Measurements from ENCODE around the gene RILPL1.

RILPL1 gene

DNA sequence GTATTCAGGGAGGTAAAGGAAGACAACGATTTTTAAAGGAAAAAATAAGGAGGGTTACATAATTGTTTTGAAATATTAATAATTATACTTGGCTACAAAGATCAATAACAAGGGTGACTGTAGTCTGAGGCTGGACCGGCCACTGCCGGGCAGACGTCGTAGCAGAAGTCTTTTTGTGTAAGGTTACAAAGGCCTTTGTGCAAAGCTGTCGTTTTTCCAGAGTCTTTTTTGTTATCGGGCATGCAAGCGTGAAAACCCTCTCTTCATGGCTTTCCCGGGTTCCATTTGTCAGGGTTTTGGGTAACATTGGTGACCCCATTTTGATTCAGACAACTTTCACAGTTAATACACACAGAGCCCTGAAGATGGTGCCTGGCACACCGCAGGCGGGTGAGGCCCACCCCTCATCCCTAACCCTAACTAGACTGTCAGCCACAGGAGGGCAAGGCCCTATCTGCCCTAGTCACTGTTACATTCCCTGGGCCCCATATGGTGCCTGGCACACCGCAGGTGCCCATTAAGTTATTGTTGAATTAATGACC, 31.3 kb downstream of the RILPL1 start:
- H3K4me2 ChIP-seq = no peak overlapping the region
- TF ChIP-seq, protein P1, sequence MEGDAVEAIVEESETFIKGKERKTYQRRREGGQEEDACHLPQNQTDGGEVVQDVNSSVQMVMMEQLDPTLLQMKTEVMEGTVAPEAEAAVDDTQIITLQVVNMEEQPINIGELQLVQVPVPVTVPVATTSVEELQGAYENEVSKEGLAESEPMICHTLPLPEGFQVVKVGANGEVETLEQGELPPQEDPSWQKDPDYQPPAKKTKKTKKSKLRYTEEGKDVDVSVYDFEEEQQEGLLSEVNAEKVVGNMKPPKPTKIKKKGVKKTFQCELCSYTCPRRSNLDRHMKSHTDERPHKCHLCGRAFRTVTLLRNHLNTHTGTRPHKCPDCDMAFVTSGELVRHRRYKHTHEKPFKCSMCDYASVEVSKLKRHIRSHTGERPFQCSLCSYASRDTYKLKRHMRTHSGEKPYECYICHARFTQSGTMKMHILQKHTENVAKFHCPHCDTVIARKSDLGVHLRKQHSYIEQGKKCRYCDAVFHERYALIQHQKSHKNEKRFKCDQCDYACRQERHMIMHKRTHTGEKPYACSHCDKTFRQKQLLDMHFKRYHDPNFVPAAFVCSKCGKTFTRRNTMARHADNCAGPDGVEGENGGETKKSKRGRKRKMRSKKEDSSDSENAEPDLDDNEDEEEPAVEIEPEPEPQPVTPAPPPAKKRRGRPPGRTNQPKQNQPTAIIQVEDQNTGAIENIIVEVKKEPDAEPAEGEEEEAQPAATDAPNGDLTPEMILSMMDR (conservative IDR thresholded peaks at IDR 0.05; ENCODE audit: low read depth, low read length) = no peak
- no peaks in the 10 kb centered on the region for H3K27me3 ChIP-seq (ENCODE audit: insufficient read depth, low read depth)
- H2AFZ ChIP-seq (ENCODE audit: low read depth) = no peak overlapping the region
- H3K4me1 ChIP-seq (ENCODE audit: low read depth, poor library complexity, severe bottlenecking) = no peaks in the 10 kb centered on the region
- H3K36me3 ChIP-seq (ENCODE audit: insufficient read depth) = no peaks in the 10 kb centered on the region
- no peaks in the 10 kb centered on the region for H3K79me2 ChIP-seq (ENCODE audit: insufficient read depth, low read depth)
- no peaks in the 10 kb centered on the region for H4K20me1 ChIP-seq (ENCODE audit: insufficient read depth)
- no peak overlapping the region for H3K4me3 ChIP-seq (IDR thresholded peaks at IDR 0.05; ENCODE audit: insufficient read depth, low read depth, low read length)
- H3K27ac ChIP-seq = no peak overlapping the region
- no peak overlapping the region for H3K9ac ChIP-seq

DNA sequence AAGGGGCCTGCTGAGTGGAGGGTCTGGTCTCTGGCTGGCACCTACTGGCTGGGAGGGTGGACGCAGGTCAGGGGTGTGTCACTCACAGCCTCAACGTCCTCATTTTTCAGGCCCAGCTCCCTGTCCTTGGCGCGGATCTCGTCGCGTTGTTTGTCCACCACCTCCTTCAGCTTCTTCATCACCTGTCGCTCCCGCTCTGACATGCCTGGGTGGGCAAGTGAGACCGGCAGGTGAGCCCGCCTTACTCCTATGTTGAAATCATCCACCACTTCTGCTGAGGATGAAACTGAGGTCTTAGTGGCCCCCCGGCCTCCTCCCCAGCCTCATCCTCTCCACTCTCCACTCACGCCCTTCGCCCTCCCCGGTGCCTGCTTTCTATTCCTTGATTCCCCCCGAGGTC, 34.2 kb downstream of the RILPL1 start:
- TF ChIP-seq, protein P1 (conservative IDR thresholded peaks at IDR 0.05; ENCODE audit: low read depth, low read length) = no peak
- Histone ChIP-seq H3K4me1 (ENCODE audit: low read depth, poor library complexity, severe bottlenecking) (no peaks in the 10 kb centered on the region), H3K27ac (no peak overlapping the region), H3K79me2 (ENCODE audit: insufficient read depth, low read depth) (no peaks in the 10 kb centered on the region), H3K36me3 (ENCODE audit: insufficient read depth) (no peaks in the 10 kb centered on the region), H3K27me3 (ENCODE audit: insufficient read depth, low read depth) (no peaks in the 10 kb centered on the region), H2AFZ (ENCODE audit: low read depth) (no peak overlapping the region), H3K4me2 (no peak overlapping the region), H3K9ac (no peak overlapping the region), H4K20me1 (ENCODE audit: insufficient read depth) (no peaks in the 10 kb centered on the region), H3K4me3 (IDR thresholded peaks at IDR 0.05; ENCODE audit: insufficient read depth, low read depth, low read length) (no peak overlapping the region)

DNA sequence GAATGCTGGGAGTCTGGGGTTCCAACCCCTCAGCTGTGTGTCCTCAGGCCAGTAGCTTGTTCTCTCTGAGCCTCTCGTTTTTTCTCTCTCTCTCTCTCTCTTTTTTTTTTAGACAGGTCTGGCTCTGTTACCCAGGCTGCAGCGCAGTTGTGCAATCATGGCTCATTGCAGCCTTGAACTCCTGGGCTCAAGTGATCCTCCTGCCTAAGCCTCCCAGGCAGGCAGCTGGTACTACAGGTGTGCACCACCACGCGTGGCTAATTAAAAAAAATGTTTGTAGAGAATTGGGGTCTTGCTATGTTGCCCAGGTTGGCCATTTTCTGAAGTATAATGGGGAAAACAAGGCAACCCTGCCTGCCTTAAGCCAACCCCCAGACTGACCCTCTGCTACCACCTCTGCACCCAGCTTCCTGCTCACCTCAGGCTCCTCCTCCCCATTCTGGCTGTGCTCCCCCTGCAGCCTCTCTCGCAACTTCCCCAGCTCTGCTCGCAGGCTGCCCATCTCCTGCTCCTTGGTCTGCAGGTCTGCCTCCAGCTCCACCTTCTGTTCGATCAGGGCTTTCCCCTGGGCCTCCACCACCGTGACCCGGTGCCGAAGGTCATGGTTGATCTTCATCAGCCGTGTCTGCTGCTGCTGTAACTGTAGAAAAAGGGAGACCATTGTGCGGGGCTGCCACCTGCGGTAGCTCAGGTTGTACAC, 35.2 kb downstream of the RILPL1 start:
- Histone ChIP-seq H3K36me3 (ENCODE audit: insufficient read depth) (no peaks in the 10 kb centered on the region), H3K4me2 (no peak overlapping the region), H3K4me1 (ENCODE audit: low read depth, poor library complexity, severe bottlenecking) (no peaks in the 10 kb centered on the region), H3K27me3 (ENCODE audit: insufficient read depth, low read depth) (no peaks in the 10 kb centered on the region), H3K79me2 (ENCODE audit: insufficient read depth, low read depth) (no peaks in the 10 kb centered on the region), H3K27ac (no peak overlapping the region), H4K20me1 (ENCODE audit: insufficient read depth) (no peaks in the 10 kb centered on the region), H3K9ac (no peak overlapping the region), H3K4me3 (IDR thresholded peaks at IDR 0.05; ENCODE audit: insufficient read depth, low read depth, low read length) (no peak overlapping the region), H2AFZ (ENCODE audit: low read depth) (no peak overlapping the region)
- TF ChIP-seq, protein P1 (conservative IDR thresholded peaks at IDR 0.05; ENCODE audit: low read depth, low read length) = no peak

DNA sequence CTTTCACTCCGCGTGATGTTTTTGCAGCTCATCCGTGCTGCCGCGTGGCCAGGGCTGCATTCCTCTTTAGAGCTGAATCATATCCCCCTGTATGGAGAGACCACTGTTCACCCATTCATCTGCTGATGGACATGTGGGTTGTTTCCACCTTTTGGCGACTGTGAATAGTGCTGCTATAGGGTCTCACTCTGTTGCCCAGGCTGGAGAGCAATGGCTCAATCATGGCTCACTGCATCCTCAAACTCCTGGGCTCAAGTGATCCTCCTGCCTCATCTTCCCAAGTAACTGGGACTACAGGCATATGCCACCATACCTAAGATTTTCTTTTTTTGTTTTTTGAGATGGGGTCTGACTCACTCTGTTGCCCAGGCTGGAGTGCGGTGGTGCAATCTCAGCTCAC, 36.5 kb downstream of the RILPL1 start:
- H3K27ac ChIP-seq = no peak overlapping the region
- no peaks in the 10 kb centered on the region for H3K79me2 ChIP-seq (ENCODE audit: insufficient read depth, low read depth)
- no peak overlapping the region for H3K4me2 ChIP-seq

More for the DNA sequence above, 36.5 kb downstream of the RILPL1 start:
- H3K4me1 ChIP-seq (ENCODE audit: low read depth, poor library complexity, severe bottlenecking) = no peaks in the 10 kb centered on the region
- H3K9ac ChIP-seq = no peak overlapping the region
- no peaks in the 10 kb centered on the region for H4K20me1 ChIP-seq (ENCODE audit: insufficient read depth)
- H3K27me3 ChIP-seq (ENCODE audit: insufficient read depth, low read depth) = no peaks in the 10 kb centered on the region
- H2AFZ ChIP-seq (ENCODE audit: low read depth) = no peak overlapping the region
- no peaks in the 10 kb centered on the region for H3K36me3 ChIP-seq (ENCODE audit: insufficient read depth)
- TF ChIP-seq, protein P1 (conservative IDR thresholded peaks at IDR 0.05; ENCODE audit: low read depth, low read length) = no peak
- H3K4me3 ChIP-seq (IDR thresholded peaks at IDR 0.05; ENCODE audit: insufficient read depth, low read depth, low read length) = no peak overlapping the region
